ENCODE data around the gene FUCA1.

Gene FUCA1

DNA sequence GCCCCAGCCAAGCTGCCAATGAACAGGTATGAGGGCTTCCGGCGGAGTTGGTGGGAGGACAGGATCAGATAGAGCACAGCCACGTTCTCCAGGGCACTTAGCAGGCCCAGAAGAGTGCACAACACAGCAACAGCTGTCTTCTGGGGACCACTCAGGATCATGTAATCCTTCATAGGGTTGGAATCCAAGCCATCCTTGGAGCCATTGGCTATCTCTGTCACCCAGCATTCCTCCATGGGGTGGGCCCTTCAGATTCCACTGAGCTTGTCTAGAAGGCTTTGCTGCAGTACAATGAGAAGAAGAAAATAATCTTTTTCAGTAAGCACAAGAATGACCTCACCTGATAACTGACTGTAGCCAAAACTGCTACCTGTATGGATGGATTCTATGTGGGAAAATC lies 7.3 kb upstream of the FUCA1 start:
- no peak overlapping the region for H3K4me3 ChIP-seq (ENCODE audit: low read depth, low read length)
- no peak for TF ChIP-seq CTCF (IDR thresholded peaks at IDR 0.05; ENCODE audit: insufficient read depth, low read depth, low read length, missing control alignments)

DNA sequence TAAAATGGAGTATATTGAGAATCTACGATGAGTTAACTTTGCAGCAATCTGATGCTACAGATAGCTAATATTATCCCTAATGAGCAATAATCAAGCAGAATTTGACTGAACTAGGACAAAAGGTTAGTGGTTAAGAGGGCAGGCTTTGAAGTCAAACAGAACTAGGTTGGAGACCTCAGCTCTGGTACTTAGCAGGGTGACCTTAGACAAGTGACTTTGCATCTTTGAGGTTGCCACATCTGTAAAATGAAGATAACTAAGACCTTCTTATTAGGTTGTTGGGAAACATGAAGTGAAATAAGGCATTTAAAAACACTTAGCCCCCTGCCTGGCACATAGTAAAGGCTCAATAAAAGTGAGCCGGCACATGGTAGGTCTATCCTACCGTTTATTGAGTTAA lies 4.3 kb upstream of the FUCA1 start:
- H3K4me3 ChIP-seq (ENCODE audit: low read depth, low read length) = no peak overlapping the region
- DNase-seq (ENCODE audit: low read depth) = no peak
- no peak for TF ChIP-seq CTCF (IDR thresholded peaks at IDR 0.05; ENCODE audit: insufficient read depth, low read depth, low read length, missing control alignments)

More for the DNA sequence above, 7.3 kb upstream of the FUCA1 start:
- DNase-seq (ENCODE audit: low read depth) = no peak

- no peak for TF ChIP-seq CTCF (IDR thresholded peaks at IDR 0.05; ENCODE audit: insufficient read depth, low read depth, low read length, missing control alignments)
- peak overlapping the region; percentile 75 for H3K4me3 ChIP-seq (ENCODE audit: low read depth, low read length)
- peak; percentile 44 for DNase-seq (ENCODE audit: low read depth)
These were observed 961 bp upstream of the FUCA1 start for GRCh38 chr1:23869051-23869450.

DNA sequence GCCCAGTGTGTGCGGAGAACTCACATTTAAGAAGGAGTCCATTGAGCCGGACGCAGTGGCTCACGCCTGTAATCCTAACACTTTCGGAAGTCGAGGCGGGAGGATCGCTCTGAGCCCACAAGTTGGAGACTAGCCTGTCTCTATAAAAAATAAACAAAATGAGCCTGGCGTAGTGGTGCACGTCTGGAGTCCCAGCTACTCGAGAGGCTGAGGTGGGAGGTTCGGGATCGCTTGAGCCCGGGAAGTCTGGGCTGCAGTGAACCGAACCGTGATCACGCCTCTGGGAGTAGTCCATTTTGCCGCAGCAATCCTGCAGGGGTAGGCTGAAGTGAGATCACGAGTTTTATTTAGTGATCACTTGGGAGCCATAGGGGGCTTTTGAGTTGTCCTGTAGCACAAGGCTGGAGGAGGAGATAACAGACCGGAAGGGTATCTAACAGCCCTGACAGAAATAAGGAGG lies 497 bp upstream of the FUCA1 start:
- H3K4me3 ChIP-seq (ENCODE audit: low read depth, low read length) = peak overlapping the region; percentile 75
- peak; percentile 46 for DNase-seq (ENCODE audit: low read depth)
- TF ChIP-seq CTCF (IDR thresholded peaks at IDR 0.05; ENCODE audit: insufficient read depth, low read depth, low read length, missing control alignments) = no peak

DNA sequence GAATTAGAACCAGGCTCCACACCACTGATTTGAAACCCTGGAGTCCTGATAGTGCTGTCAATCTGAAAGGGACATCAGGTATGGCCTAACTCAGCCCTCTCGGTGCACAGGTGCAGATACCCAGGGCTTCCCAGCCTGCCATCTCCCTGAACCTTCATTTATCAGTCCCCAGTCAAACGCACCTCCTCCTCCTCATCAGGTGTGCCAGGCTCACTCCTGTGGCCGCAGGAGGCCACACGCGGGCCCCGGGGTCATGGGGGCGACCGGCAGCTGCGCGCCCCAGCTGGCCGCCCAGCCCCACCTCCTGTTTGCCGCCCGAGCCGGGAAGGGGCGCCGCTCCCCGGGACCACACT lies 572 bp downstream of the FUCA1 start:
- peak; percentile 14 for DNase-seq (ENCODE audit: low read depth)
- no peak for TF ChIP-seq CTCF (IDR thresholded peaks at IDR 0.05; ENCODE audit: insufficient read depth, low read depth, low read length, missing control alignments)
- peak overlapping the region; percentile 75 for H3K4me3 ChIP-seq (ENCODE audit: low read depth, low read length)

DNA sequence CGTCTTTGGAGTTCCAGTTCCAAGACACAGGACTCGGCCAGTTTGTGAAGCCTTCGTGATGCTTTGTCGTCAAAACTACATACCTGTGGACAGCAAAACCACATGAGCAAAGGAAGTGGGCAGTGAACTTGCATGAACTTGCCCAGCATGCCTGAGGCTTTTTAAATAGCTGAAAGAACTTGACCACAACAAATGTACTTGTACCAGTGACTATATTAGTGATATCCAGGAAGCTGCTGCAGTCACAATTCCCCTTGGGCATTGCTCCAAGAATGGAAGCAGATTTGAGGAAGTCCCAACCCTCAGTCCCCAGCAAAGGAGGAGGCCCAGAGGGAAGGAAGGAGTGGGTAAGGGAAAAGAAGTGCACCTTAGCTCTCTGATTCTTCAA lies 2.6 kb downstream of the FUCA1 start:
- peak; percentile 90 for DNase-seq (ENCODE audit: low read depth)

More for the DNA sequence above, 2.6 kb downstream of the FUCA1 start:
- peak overlapping the region; percentile 75 for H3K4me3 ChIP-seq (ENCODE audit: low read depth, low read length)
- no peak for TF ChIP-seq CTCF (IDR thresholded peaks at IDR 0.05; ENCODE audit: insufficient read depth, low read depth, low read length, missing control alignments)

All from GM12865 (cell line).